Measurements from ENCODE around the gene GRAP. TPM values are rescaled to one million over a fixed set of nuclear protein-coding genes. Genes with fewer than 3 reads are reported as not detected.
"Not testable (repeated sequence)": the region's sequence is repeated elsewhere in the genome, so short reads cannot be mapped to it uniquely, and the experiment has no call there.

Gene GRAP
- total RNA-seq: 1 to 10 TPM; 2.1 to 4.1 (median 3.5) TPM

DNA sequence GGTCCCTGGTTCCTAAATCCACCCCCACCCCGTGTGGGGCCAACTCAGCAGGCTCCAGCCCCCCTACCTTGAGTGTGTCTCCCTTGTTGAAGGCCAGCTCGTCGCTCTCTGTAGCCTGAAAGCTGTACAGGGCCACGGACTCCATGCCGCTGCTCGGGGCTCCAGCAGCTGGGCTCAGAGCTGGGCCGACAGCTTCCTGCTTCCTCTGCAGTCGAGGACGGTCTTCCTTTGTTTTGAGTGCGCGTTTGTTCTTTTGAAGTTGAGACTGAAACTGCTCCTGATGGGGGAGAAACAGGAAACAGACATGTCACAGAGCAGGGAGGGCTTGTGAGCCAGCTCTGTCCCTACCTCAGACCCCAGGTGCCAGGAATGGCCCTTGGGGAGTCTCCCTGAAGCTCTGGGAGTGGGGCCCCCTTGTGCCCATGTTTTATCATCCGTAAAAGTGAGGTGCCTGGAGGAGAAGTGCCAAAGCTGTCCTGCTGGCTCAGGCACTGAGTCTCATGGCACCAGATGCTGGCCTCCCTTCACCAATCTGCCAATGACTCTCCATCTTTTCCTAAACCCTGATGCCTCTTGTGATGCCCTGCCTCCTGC lies at the start of gene GRAP:
TSS of gene GRAP (minus strand) at position 176 of the 594 bp plus-strand sequence. CDS start at position 145, 31 bp downstream.
- not testable (repeated sequence) for DNase-seq (ENCODE audit: extremely low spot score); H3K36me3 ChIP-seq

GRCh38 chr17:19093684-19094438 lies 47.1 kb upstream of the GRAP start:
- peak overlapping the region in 3 of 4 donors; percentile 26 to 81 (median 60) for H3K27ac ChIP-seq (replicated peaks in 1 of 4)
- H3K4me1 ChIP-seq; intact Hi-C loops (cut with DNase I); H3K27me3 ChIP-seq; H3K4me3 ChIP-seq; H3K36me3 ChIP-seq; H3K9me3 ChIP-seq: not testable (repeated sequence)
- peak; percentile 50 for DNase-seq (ENCODE audit: extremely low spot score)
- WGBS: 95% methylated on average over 5 of the region's 15 CpGs

More for the DNA sequence above, at the start of gene GRAP:
- H3K4me3 ChIP-seq; H3K9me3 ChIP-seq; H3K27ac ChIP-seq (replicated peaks in 1 of 4); intact Hi-C loops (cut with DNase I); H3K27me3 ChIP-seq; H3K4me1 ChIP-seq: not testable (repeated sequence)
- WGBS: no CpG with 5 or more reads among the region's 12 CpGs

DNA sequence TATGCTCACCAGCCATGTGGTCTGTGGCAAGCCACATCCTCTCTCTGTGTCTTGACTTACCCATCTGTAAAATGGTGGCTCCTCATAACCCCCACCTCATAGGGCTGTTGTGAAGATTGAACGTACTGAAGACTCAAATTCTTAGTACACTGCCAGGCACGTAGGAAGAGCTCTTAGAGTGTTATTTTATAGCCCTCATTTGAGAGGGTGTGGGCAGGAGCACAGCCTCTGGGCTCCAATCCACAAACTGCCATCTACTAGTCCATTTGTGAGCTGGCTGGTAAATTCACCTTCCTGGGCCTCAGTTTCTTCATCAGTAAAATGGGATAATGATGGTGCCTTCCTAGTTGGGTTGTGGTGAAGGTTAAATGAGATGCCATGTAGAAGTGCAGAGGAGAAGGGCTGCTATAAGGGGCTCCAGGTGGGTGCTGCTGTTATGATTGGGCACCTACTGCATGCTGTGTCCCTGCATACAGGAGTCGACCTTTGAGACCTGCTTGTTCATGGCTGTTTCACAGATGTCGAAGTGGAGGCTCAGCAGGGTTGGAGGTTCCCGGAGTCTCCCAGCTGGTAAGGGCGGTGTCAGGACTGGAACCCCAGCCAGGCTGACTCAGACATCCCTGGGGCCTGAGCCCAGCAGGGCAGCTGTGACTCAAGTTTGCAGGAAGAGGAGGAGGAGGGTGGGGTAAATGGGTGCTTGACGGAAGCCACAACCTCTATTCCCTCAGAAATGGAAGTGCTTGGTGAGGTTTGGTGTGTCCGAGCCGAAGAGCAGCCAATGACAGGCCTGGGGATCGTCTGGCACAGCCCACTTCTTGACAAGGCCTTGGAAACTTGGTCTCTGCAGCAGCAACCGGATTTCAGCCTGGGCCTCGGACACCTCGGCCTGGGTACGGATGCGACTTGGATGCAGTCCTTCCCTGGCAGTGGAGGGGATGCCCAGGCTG lies 46.3 kb upstream of the GRAP start:
- DNase-seq (ENCODE audit: extremely low spot score): peak; percentile 78
- 60% methylated on average over 1 of the region's 15 CpGs for WGBS

GRCh38 chr17:19090058-19090772 lies 43.5 kb upstream of the GRAP start:
- H3K4me1 ChIP-seq; H3K9me3 ChIP-seq; H3K27me3 ChIP-seq; H3K4me3 ChIP-seq; H3K36me3 ChIP-seq; intact Hi-C loops (cut with DNase I); H3K27ac ChIP-seq (replicated peaks in 1 of 4); DNase-seq (ENCODE audit: extremely low spot score): not testable (repeated sequence)
- no CpG with 5 or more reads among the region's 13 CpGs for WGBS

More for the DNA sequence above, 46.3 kb upstream of the GRAP start:
- H3K4me1 ChIP-seq; H3K4me3 ChIP-seq; intact Hi-C loops (cut with DNase I); H3K27me3 ChIP-seq; H3K9me3 ChIP-seq; H3K36me3 ChIP-seq: not testable (repeated sequence)
- H3K27ac ChIP-seq (replicated peaks in 1 of 4): peak overlapping the region in 3 of 4 donors; percentile 26 to 81 (median 60)

GRCh38 chr17:19088804-19089685 lies 42.3 kb upstream of the GRAP start:
- H3K27ac ChIP-seq (replicated peaks in 1 of 4): peak overlapping the region in 3 of 4 donors; percentile 49 to 81 (median 66)
- H3K4me3 ChIP-seq: peak overlapping the region in 3 of 4 donors; percentile 35 to 46 (median 35)
- WGBS: no CpG with 5 or more reads among the region's 77 CpGs
- H3K36me3 ChIP-seq; H3K27me3 ChIP-seq; H3K9me3 ChIP-seq; H3K4me1 ChIP-seq; intact Hi-C loops (cut with DNase I); DNase-seq (ENCODE audit: extremely low spot score): not testable (repeated sequence)

DNA sequence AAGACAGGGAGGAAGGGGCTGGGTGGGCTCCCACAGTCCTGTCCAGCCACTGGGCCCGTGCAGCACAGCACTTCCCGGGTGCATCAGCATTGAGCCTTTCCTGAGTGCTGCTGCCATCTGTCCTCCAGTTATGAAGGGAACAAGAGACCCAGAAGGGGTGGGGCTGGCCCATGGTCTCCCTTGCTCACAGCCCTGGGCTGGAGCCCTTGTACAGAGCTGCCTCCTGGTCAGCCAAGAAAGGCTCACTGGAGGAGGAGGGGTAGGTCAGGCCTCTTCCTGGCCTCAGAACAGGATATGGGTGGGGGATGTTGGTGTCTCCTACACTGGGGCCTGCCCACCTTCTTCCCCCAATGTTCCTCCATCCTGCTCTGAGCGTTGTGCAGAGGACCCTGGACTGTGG lies 30.6 kb upstream of the GRAP start:
- intact Hi-C loops (cut with DNase I); H3K27me3 ChIP-seq; H3K4me1 ChIP-seq; H3K27ac ChIP-seq (replicated peaks in 1 of 4); H3K9me3 ChIP-seq; DNase-seq (ENCODE audit: extremely low spot score); H3K36me3 ChIP-seq; H3K4me3 ChIP-seq: not testable (repeated sequence)
- no CpG with 5 or more reads among the region's 3 CpGs for WGBS

DNA sequence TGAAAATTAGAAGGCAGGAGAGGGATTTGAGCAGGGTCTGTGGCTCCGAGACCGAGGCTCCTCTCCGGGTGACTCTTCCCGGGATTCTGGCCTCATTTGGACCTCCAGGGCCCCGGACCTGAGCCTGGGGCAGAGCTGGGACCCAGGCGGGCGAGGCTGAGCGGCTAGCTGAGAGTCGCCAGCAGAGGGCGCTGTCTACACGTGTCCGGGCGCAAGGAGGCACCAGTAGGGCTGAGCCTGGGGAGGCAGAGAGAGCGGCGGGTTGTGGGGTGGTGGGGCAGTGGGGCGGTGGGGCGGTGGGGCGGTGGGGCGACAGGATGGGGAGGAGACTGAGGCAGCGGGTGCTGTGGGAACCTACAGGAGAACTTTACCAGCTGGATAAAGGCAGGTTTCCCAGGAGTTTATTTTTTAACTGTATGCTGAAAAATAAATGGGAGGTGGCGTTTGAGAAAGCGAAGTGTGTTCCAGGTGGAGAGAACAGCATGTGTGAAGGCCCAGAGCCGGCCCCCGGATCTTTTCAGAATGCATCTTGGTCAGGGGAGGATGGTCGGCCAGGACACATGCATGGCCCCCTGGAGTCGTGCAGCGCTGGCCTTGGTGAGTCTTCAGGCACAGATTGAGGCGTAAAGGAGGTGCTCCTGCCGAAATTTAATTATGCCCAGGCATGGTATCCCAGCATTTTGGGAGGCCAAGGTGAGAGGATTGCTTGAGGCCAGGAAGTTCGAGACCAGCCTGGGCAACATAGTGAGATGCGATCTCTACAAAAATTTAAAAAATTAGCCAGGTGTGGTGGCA lies 29.8 kb upstream of the GRAP start:
- H3K27ac ChIP-seq (replicated peaks in 1 of 4); H3K4me3 ChIP-seq; intact Hi-C loops (cut with DNase I); H3K36me3 ChIP-seq; DNase-seq (ENCODE audit: extremely low spot score); H3K4me1 ChIP-seq; H3K27me3 ChIP-seq; H3K9me3 ChIP-seq: not testable (repeated sequence)
- WGBS: 50% methylated on average over 10 of the region's 31 CpGs

DNA sequence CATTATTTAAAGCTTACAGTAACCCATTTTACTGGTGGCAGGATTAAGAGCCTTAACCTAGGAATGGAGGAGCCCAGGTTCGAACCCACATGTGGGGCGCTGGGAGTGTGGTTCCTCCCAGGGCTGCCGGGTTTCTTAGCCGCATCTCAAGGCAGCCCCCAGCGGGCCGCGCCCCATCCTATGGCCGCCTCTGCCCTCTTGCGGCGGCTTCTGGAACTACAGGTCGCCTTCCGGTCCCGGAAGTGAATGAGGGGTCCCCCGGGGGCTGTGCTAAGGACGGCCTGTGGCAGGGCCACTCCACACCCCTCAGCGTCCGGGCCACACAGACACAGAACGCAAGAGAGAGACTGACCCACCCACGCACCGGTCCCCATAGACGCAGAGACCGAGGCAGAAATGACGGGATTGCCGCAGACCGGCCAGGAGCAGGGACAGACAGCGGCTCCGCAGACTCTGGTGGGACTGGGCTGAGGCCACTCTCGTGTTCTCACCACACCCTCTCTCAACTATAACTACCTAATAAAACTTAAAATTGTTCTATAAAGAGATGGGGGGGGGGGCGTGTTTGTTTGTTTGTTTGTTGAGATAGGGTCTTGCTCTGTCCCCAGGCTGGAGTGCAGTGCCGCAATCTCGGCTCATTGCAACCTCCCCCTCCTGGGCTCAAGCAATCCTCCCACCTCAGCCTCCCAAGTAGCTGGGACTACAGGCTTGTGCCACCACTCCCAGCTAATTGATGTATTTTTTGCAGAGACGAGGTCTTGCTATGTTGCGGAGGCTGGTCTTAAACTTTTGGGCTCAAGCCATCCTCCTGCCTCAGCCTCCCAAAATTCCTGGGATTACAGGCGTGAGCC lies 23.8 kb upstream of the GRAP start:
- H3K27ac ChIP-seq (replicated peaks in 1 of 4); H3K9me3 ChIP-seq; H3K27me3 ChIP-seq; intact Hi-C loops (cut with DNase I); H3K36me3 ChIP-seq; H3K4me1 ChIP-seq; H3K4me3 ChIP-seq; DNase-seq (ENCODE audit: extremely low spot score): not testable (repeated sequence)
- no CpG with 5 or more reads among the region's 34 CpGs for WGBS

- H3K9me3 ChIP-seq; H3K4me1 ChIP-seq; H3K27me3 ChIP-seq; intact Hi-C loops (cut with DNase I); H3K36me3 ChIP-seq: not testable (repeated sequence)
- WGBS: 0% methylated on average over 9 of the region's 17 CpGs
- peak; percentile 50 for DNase-seq (ENCODE audit: extremely low spot score)
- H3K4me3 ChIP-seq: peak overlapping the region in 2 of 4 donors; percentile 40 to 52
- H3K27ac ChIP-seq (replicated peaks in 1 of 4): peak overlapping the region in 1 of 4 donors; percentile 55
These were observed 17.6 kb upstream of the GRAP start for GRCh38 chr17:19064378-19064777.

All from esophagus muscularis mucosa (tissue), 4 donors.